ENCODE data around the gene NPAT. TPM values are rescaled to one million over a fixed set of nuclear protein-coding genes. Genes with fewer than 3 reads are reported as not detected.
"Not testable (repeated sequence)": the region's sequence is repeated elsewhere in the genome, so short reads cannot be mapped to it uniquely, and the experiment has no call there.

Gene NPAT
- total RNA-seq, 1 experiment from 2014 or later, result 14.9 TPM

GRCh38 chr11:108170184-108170583, 52.3 kb downstream of the NPAT start (continued):
- TF ChIP-seq REST (IDR thresholded peaks at IDR 0.05; ENCODE audit: low read depth), result no peak
- no peak for TF ChIP-seq ZBTB33 (IDR thresholded peaks at IDR 0.05; ENCODE audit: extremely low read depth, insufficient replicate concordance, low read length)
- no peak for TF ChIP-seq TCF7L2 (IDR thresholded peaks at IDR 0.05; ENCODE audit: borderline replicate concordance, extremely low read depth, insufficient read depth, insufficient read length)
- TF ChIP-seq EZH2phosphoT487 (IDR thresholded peaks at IDR 0.05; ENCODE audit: borderline replicate concordance), result no peak
- TF ChIP-seq FOSL1 (IDR thresholded peaks at IDR 0.05; ENCODE audit: low read depth), result no peak
- no peak for TF ChIP-seq RAD21 (IDR thresholded peaks at IDR 0.05; ENCODE audit: low read depth)
- no peak for TF ChIP-seq SP1 (IDR thresholded peaks at IDR 0.05; ENCODE audit: low read depth)
- no peak for TF ChIP-seq ATF3 (IDR thresholded peaks at IDR 0.05)
- no peak for TF ChIP-seq CBX3 (IDR thresholded peaks at IDR 0.05; ENCODE audit: low read depth)

- RAD21 ChIA-PET (ENCODE audit: low non-redundant PET in 1 of 2, low total read pairs in 2 of 2, uncharacterized antibody in 2 of 2, unreplicated experiment in 2 of 2), result no interaction called here
- no peak overlapping the region for H3K4me2 ChIP-seq (ENCODE audit: low read length)
- no peaks in the 10 kb centered on the region for H4K20me1 ChIP-seq (ENCODE audit: insufficient read depth)
- intact Hi-C loops (cut with micrococcal nuclease), result no loop called here
- H3K36me3 ChIP-seq (ENCODE audit: control insufficient read depth in 1 of 2, insufficient read depth in 2 of 2, low read length in 2 of 2), result peaks cover 20 to 28% of the 10 kb centered on the region in 2 experiments; a peak in 3 of 4 replicates
- ATAC-seq (no peak), DNase-seq (ENCODE audit: low read depth, low spot score) (no peak)
- no peak overlapping the region for H3K27ac ChIP-seq (ENCODE audit: low read depth, low read length)
- no TSS peak for BruUV-seq (replicated peaks)
- no peaks in the 10 kb centered on the region for H3K9me2 ChIP-seq (ENCODE audit: insufficient read depth)
- no peaks in the 10 kb centered on the region for H3K4me1 ChIP-seq (ENCODE audit: control insufficient read depth in 1 of 2, insufficient read depth in 2 of 2, low read length in 2 of 2)
- no peaks in the 10 kb centered on the region for H3K27me3 ChIP-seq (ENCODE audit: insufficient read depth, low read length)
- POLR2A ChIA-PET, result no interaction called here
- no peak for TF ChIP-seq ELF1 (IDR thresholded peaks at IDR 0.05; ENCODE audit: borderline replicate concordance, low read depth)
- CTCF ChIA-PET, result no interaction called here
- H3K9ac ChIP-seq (ENCODE audit: low read length), result no peak overlapping the region
- no peak overlapping the region for H2AFZ ChIP-seq (ENCODE audit: low read depth, low read length, poor library complexity, severe bottlenecking)
- no peaks in the 10 kb centered on the region for H3K79me2 ChIP-seq (ENCODE audit: insufficient read depth, low read length)
- no peak overlapping the region for H3K4me3 ChIP-seq (replicated peaks in 1 of 2; ENCODE audit: low read depth in 1 of 2, low read length in 2 of 2)
- no peaks in the 10 kb centered on the region for H3K9me3 ChIP-seq (ENCODE audit: control insufficient read depth in 1 of 2, insufficient read depth in 1 of 2, low read depth in 1 of 2, low read length in 2 of 2)
These were observed 54.8 kb downstream of the NPAT start for GRCh38 chr11:108167624-108168023.

GRCh38 chr11:108162878-108163277, 59.6 kb downstream of the NPAT start:
- ATAC-seq, CTCF ChIA-PET: not testable (repeated sequence)
- H3K36me3 ChIP-seq (ENCODE audit: control insufficient read depth in 1 of 2, insufficient read depth in 2 of 2, low read length in 2 of 2), result peaks cover 18 to 40% of the 10 kb centered on the region in 2 experiments

More at GRCh38 chr11:108162878-108163277, 59.6 kb downstream of the NPAT start:
- H3K27me3 ChIP-seq (ENCODE audit: insufficient read depth, low read length); H4K20me1 ChIP-seq (ENCODE audit: insufficient read depth); POLR2A ChIA-PET; H3K9ac ChIP-seq (ENCODE audit: low read length); H3K4me2 ChIP-seq (ENCODE audit: low read length); intact Hi-C loops (cut with micrococcal nuclease); DNase-seq (ENCODE audit: low read depth, low spot score); H3K27ac ChIP-seq (ENCODE audit: low read depth, low read length); RAD21 ChIA-PET (ENCODE audit: low non-redundant PET in 1 of 2, low total read pairs in 2 of 2, uncharacterized antibody in 2 of 2, unreplicated experiment in 2 of 2); H2AFZ ChIP-seq (ENCODE audit: low read depth, low read length, poor library complexity, severe bottlenecking); H3K9me2 ChIP-seq (ENCODE audit: insufficient read depth); H3K9me3 ChIP-seq (ENCODE audit: control insufficient read depth in 1 of 2, insufficient read depth in 1 of 2, low read depth in 1 of 2, low read length in 2 of 2); H3K4me3 ChIP-seq (replicated peaks in 1 of 2; ENCODE audit: low read depth in 1 of 2, low read length in 2 of 2); BruUV-seq (replicated peaks); H3K79me2 ChIP-seq (ENCODE audit: insufficient read depth, low read length); H3K4me1 ChIP-seq (ENCODE audit: control insufficient read depth in 1 of 2, insufficient read depth in 2 of 2, low read length in 2 of 2): not testable (repeated sequence)
